ENCODE data around the gene LRRTM1. TPM values are rescaled to one million over a fixed set of nuclear protein-coding genes. Genes with fewer than 3 reads are reported as not detected.

Gene LRRTM1
- total RNA-seq, 6 experiments from 2014 or later: 0.46 TPM; not detected in 5

DNA sequence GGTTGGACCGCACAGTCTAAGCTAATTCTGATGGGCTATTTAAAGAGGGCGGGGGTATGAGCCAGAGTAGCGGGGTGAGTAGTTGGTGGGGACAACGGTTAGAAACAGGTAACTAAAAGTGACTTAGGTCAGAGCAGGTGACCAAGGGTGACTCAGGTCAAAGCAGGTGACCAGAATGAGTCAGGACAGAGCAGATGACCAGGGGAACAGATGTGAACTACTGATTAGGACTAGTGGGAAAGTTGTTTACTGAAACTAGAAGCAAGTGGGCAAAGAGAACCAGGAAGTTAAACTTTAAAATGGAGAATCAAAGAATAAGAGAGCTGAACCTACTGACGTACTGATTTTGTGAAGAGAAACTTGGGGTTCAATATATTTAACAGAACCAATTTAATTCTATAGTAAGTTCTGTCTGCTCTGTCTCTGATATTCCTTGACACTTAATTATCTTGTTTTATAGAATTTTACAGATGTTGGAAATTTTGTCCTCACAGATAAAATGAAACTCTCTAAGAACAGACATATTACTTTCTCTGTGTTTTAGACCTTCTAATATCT lies 7.8 kb upstream of the LRRTM1 start:
- intact Hi-C loops (cut with DNase I): no loop called here
- DNase-seq (no peak), ATAC-seq (no peak)
- TF ChIP-seq POLR2A (IDR thresholded peaks at IDR 0.05): no peak
- H3K27me3 ChIP-seq: no peaks in the 10 kb centered on the region
- H3K4me1 ChIP-seq: no peaks in the 10 kb centered on the region
- 30% methylated on average over 4 of the region's 5 CpGs for WGBS (ENCODE audit: insufficient coverage, low coverage, low lambda C conversion rate, missing lambda C conversion rate)
- H3K36me3 ChIP-seq: no peaks in the 10 kb centered on the region
- no peak overlapping the region for H3K27ac ChIP-seq
- H3K9me3 ChIP-seq: no peaks in the 10 kb centered on the region
- H3K4me3 ChIP-seq: no peak overlapping the region

DNA sequence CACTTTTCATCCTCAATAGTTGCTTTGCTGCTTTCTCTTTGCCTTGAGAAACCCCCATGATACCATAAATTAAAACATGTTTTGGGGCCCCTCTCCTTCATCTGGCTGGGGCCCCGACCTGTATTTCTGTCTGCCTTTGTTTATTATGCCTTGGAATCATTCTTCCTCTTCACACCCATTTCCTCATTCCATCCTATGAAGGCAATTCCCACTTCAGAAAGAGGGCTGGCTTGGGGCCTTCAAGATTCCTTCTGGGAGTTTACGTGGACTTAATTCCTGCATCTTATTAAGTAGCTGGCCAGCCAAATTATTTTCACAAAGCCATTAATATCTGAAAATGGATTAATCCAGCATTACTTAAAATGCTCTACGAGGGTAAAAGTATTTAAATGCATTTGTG lies 6.8 kb upstream of the LRRTM1 start:
- no peaks in the 10 kb centered on the region for H3K36me3 ChIP-seq
- TF ChIP-seq POLR2A (IDR thresholded peaks at IDR 0.05) (no peak), CTCF (IDR thresholded peaks at IDR 0.05) (no peak)
- 31% methylated on average over 3 of the region's 3 CpGs for WGBS (ENCODE audit: insufficient coverage, low coverage, low lambda C conversion rate, missing lambda C conversion rate)
- no peak for DNase-seq
- no peaks in the 10 kb centered on the region for H3K9me3 ChIP-seq
- H3K4me3 ChIP-seq: no peak overlapping the region
- no peak overlapping the region for H3K27ac ChIP-seq
- H3K27me3 ChIP-seq: no peaks in the 10 kb centered on the region
- intact Hi-C loops (cut with DNase I): no loop called here
- ATAC-seq: no peak
- H3K4me1 ChIP-seq: no peaks in the 10 kb centered on the region

- no peaks in the 10 kb centered on the region for H3K4me1 ChIP-seq
- H3K27ac ChIP-seq: no peak overlapping the region
- H3K27me3 ChIP-seq: peaks cover 0 to 3% of the 10 kb centered on the region in 2 donors
- no peaks in the 10 kb centered on the region for H3K9me3 ChIP-seq
- TF ChIP-seq POLR2A (IDR thresholded peaks at IDR 0.05) (no peak), CTCF (IDR thresholded peaks at IDR 0.05) (no peak)
- 1% methylated on average over 41 of the region's 64 CpGs for WGBS (ENCODE audit: insufficient coverage, low coverage, low lambda C conversion rate, missing lambda C conversion rate)
- ATAC-seq (no peak), DNase-seq (peak in 1 of 3 donors; percentile 48)
- intact Hi-C loops (cut with DNase I): no loop called here
- H3K36me3 ChIP-seq: no peaks in the 10 kb centered on the region
- no peak overlapping the region for H3K4me3 ChIP-seq
These were observed 1.3 kb downstream of the LRRTM1 start for GRCh38 chr2:80303006-80303908.

DNA sequence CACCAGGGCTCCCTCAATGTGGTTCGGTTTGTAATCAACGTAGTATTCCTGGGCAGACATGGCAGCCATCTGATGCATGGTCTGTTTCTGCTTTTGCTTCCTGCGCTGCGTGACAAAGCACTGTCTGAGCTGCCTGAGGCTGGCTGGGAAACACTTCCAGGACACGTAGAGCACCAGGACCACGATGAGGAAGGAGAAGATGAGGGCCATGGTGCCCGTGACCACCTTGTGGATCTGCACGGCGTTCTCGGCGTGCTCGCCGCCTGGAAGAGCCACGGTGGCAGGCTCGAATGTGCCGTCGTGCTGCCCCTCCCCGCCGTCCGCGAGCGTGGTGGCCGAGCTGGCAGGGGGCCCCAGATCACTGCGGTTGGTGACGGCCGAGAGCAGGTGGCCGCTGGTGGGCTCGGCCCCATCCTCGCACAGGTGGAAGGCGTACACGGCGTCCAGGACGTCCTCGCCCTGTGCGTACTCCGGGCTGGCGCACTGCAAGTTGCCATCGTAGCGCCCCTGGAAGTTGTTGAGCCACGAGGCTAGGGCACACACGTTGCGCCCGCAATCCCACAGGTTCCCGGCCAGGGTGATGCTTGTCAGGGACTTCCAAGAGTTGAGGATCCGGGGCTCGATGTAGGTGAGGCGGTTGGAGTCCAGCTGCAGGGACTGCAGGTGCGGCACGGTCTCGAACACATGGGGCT lies 2.1 kb downstream of the LRRTM1 start:
- H3K27ac ChIP-seq: no peak overlapping the region
- ATAC-seq (peak in 1 of 4 donors; percentile 10), DNase-seq (no peak)
- no peaks in the 10 kb centered on the region for H3K36me3 ChIP-seq
- H3K4me1 ChIP-seq: no peaks in the 10 kb centered on the region
- TF ChIP-seq POLR2A (IDR thresholded peaks at IDR 0.05) (no peak), CTCF (IDR thresholded peaks at IDR 0.05) (no peak)
- H3K4me3 ChIP-seq: no peak overlapping the region
- H3K9me3 ChIP-seq: no peaks in the 10 kb centered on the region
- 9% methylated on average over 39 of the region's 50 CpGs for WGBS (ENCODE audit: insufficient coverage, low coverage, low lambda C conversion rate, missing lambda C conversion rate)
- H3K27me3 ChIP-seq: peaks cover 0 to 4% of the 10 kb centered on the region in 2 donors
- intact Hi-C loops (cut with DNase I): no loop called here

GRCh38 chr2:80302001-80302313 lies 2.6 kb downstream of the LRRTM1 start:
- 15% methylated on average over 5 of the region's 12 CpGs for WGBS (ENCODE audit: insufficient coverage, low coverage, low lambda C conversion rate, missing lambda C conversion rate)
- no peaks in the 10 kb centered on the region for H3K4me1 ChIP-seq
- TF ChIP-seq CTCF (IDR thresholded peaks at IDR 0.05): no peak
- TF ChIP-seq POLR2A (IDR thresholded peaks at IDR 0.05): no peak
- H3K9me3 ChIP-seq: no peaks in the 10 kb centered on the region
- H3K4me3 ChIP-seq: no peak overlapping the region
- DNase-seq (no peak), ATAC-seq (no peak)
- no peaks in the 10 kb centered on the region for H3K36me3 ChIP-seq
- H3K27me3 ChIP-seq: peaks cover 0 to 4% of the 10 kb centered on the region in 2 donors
- H3K27ac ChIP-seq: no peak overlapping the region
- intact Hi-C loops (cut with DNase I): no loop called here
